H1 (cell line): Measurements from ENCODE around the gene TTK. TPM values are rescaled to one million over a fixed set of nuclear protein-coding genes. Genes with fewer than 3 reads are reported as not detected.

Experiments
- CTCF ChIA-PET: fragments of 300-600 bp; sonication (Branson Sonifier 250); formaldehyde crosslinking; loops from one replicate; lab custom pipeline; 2021; ENCODE audit not compliant: partially characterized antibody; lab: Charles Lee
- POLR2A ChIA-PET: fragments of 300-600 bp; sonication (Branson Sonifier 250); formaldehyde crosslinking; loops from one replicate; lab custom pipeline; 2021; ENCODE audit warnings: inconsistent platforms; ENCODE audit not compliant: partially characterized antibody; lab: Charles Lee
- DNase-seq, 2 experiments: peaks; one replicate each; pipeline versions ENCODE4 v3.0.0 to v3.0.0-alpha.2; 2010 to 2022; ENCODE audit warnings: low spot score in 2 of 2, low read depth in 1 of 2, mixed read lengths in 1 of 2
- FAIRE-seq: peaks from 2 replicates; lab custom pipeline; 2011; peaks lifted over from hg19 to GRCh38; lab: Jason Lieb, UNC
- H2AFZ ChIP-seq: 2 replicates; pipeline ENCODE4 v1.8.1; 2012; ENCODE audit warnings: low read length, inconsistent platforms
- H2AK5ac ChIP-seq: 2 replicates; pipeline ENCODE4 v1.6.1; 2013; ENCODE audit warnings: low read depth, low read length
- H2BK120ac ChIP-seq: replicated peaks from 2 replicates; pipeline ENCODE3; 2013; ENCODE audit warnings: low read depth, low read length, inconsistent platforms
- H2BK12ac ChIP-seq: 2 replicates; pipeline ENCODE4 v1.6.1; 2013; ENCODE audit warnings: low read depth, low read length
- H2BK15ac ChIP-seq: 2 replicates; pipeline ENCODE4 v1.6.1; 2013; ENCODE audit warnings: low read length
- H2BK20ac ChIP-seq: 2 replicates; pipeline ENCODE4 v1.6.1; 2013; ENCODE audit warnings: low read length
- H2BK5ac ChIP-seq: 2 replicates; pipeline ENCODE4 v1.6.1; 2013; ENCODE audit warnings: low read depth, low read length
- H3K14ac ChIP-seq: 2 replicates; pipeline ENCODE4 v1.6.1; 2013; ENCODE audit warnings: inconsistent platforms; ENCODE audit not compliant: insufficient read length
- H3K18ac ChIP-seq: 2 replicates; pipeline ENCODE4 v1.6.1; 2013; ENCODE audit warnings: low read length; ENCODE audit errors: extremely low read depth
- H3K23ac ChIP-seq: 2 replicates; pipeline ENCODE4 v1.6.1; 2013; ENCODE audit warnings: inconsistent platforms; ENCODE audit not compliant: insufficient read length
- H3K23me2 ChIP-seq: 2 replicates; pipeline ENCODE4 v1.6.1; 2013; ENCODE audit warnings: low read depth, low read length
- H3K27ac ChIP-seq: 2 replicates; pipeline ENCODE4 v1.6.1; 2011; ENCODE audit warnings: low read depth, low read length, inconsistent platforms
- H3K27me3 ChIP-seq, 4 experiments: replicated peaks in 1 of 4; 1 replicate in 1 of 4; 2 replicates in 3 of 4; pipeline versions ENCODE4 v1.6.1 to v1.8.1; 2011 to 2013; ENCODE audit warnings: low read length in 3 of 4, mild to moderate bottlenecking in 3 of 4, inconsistent platforms in 2 of 4, mixed read lengths in 2 of 4, moderate library complexity in 1 of 4; ENCODE audit not compliant: control insufficient read depth in 3 of 4, insufficient read depth in 3 of 4; ENCODE audit errors: extremely low read depth in 1 of 4
- H3K36me3 ChIP-seq, 4 experiments: 2 replicates each; pipeline versions ENCODE4 v1.6.1 to v1.8.1; 2011 to 2013; ENCODE audit warnings: mild to moderate bottlenecking in 4 of 4, low read length in 3 of 4, moderate library complexity in 2 of 4, control low read depth in 1 of 4, inconsistent platforms in 1 of 4; ENCODE audit not compliant: insufficient read depth in 4 of 4, control insufficient read depth in 2 of 4
- H3K4ac ChIP-seq: replicated peaks from 2 replicates; pipeline ENCODE3; 2013; ENCODE audit warnings: low read length, low read depth, mixed read lengths, inconsistent platforms; ENCODE audit not compliant: insufficient read length
- H3K4me1 ChIP-seq, 4 experiments: replicated peaks in 1 of 4; 1 replicate in 1 of 4; 2 replicates in 3 of 4; pipeline versions ENCODE4 v1.6.1 to v1.8.1; 2011 to 2013; ENCODE audit warnings: low read length in 3 of 4, inconsistent platforms in 2 of 4, mixed read lengths in 1 of 4; ENCODE audit not compliant: insufficient read depth in 4 of 4, control insufficient read depth in 3 of 4
- H3K4me2 ChIP-seq, 2 experiments: 2 replicates each; pipeline versions ENCODE4 v1.6.1 to v1.8.1; 2011 to 2013; ENCODE audit warnings: low read depth in 2 of 2, low read length in 2 of 2, control low read depth in 1 of 2, inconsistent platforms in 1 of 2, mild to moderate bottlenecking in 1 of 2; ENCODE audit not compliant: insufficient read depth in 1 of 2
- H3K4me3 ChIP-seq, 4 experiments: fragments of 200-600, 300-600 bp in 1 of 4; sonication (generic), shearing (Covaris generic), sonication (Bioruptor Twin) in 1 of 4; 2 replicates each; pipeline versions ENCODE4 v1.5.1 to v1.8.1; 2011 to 2016; ENCODE audit warnings: low read length in 4 of 4, low read depth in 3 of 4, control low read depth in 2 of 4, inconsistent platforms in 2 of 4, mild to moderate bottlenecking in 2 of 4, mixed read lengths in 1 of 4, moderate library complexity in 1 of 4; ENCODE audit not compliant: insufficient read depth in 2 of 4; ENCODE audit errors: extremely low read depth in 1 of 4
- H3K56ac ChIP-seq: replicated peaks from 2 replicates; pipeline ENCODE3; 2013; ENCODE audit warnings: low read depth, mild to moderate bottlenecking, mixed read lengths, low read length, inconsistent platforms; ENCODE audit not compliant: insufficient read length
- H3K79me1 ChIP-seq: 2 replicates; pipeline ENCODE4 v1.6.1; 2013; ENCODE audit warnings: low read depth, low read length, control low read depth
- H3K79me2 ChIP-seq, 2 experiments: 2 replicates each; pipeline versions ENCODE4 v1.6.1 to v1.8.1; 2012 to 2013; ENCODE audit warnings: low read length in 2 of 2, mild to moderate bottlenecking in 2 of 2, inconsistent platforms in 1 of 2; ENCODE audit not compliant: insufficient read depth in 2 of 2, control insufficient read depth in 1 of 2
- H3K9ac ChIP-seq, 4 experiments: replicated peaks in 1 of 4; 1 replicate in 1 of 4; 2 replicates in 3 of 4; pipeline versions ENCODE4 v1.6.1 to v1.8.1; 2011 to 2013; ENCODE audit warnings: low read depth in 3 of 4, low read length in 3 of 4, control low read depth in 2 of 4, mild to moderate bottlenecking in 2 of 4, moderate library complexity in 2 of 4, inconsistent platforms in 1 of 4; ENCODE audit errors: extremely low read depth in 1 of 4
- H3K9me3 ChIP-seq, 2 experiments: 2 replicates each; pipeline versions ENCODE4 v1.6.1 to v1.8.1; 2012 to 2013; ENCODE audit warnings: mild to moderate bottlenecking in 2 of 2, moderate library complexity in 2 of 2, control low read depth in 1 of 2, inconsistent platforms in 1 of 2, low read depth in 1 of 2, low read length in 1 of 2, mixed read lengths in 1 of 2; ENCODE audit not compliant: insufficient read depth in 2 of 2
- H4K20me1 ChIP-seq, 2 experiments: replicated peaks in 1 of 2; 2 replicates each; pipeline versions ENCODE3 to v1.8.1; 2011 to 2013; ENCODE audit warnings: inconsistent platforms in 2 of 2, low read length in 2 of 2, mild to moderate bottlenecking in 1 of 2; ENCODE audit not compliant: insufficient read depth in 2 of 2, control insufficient read depth in 1 of 2
- H4K5ac ChIP-seq: 2 replicates; pipeline ENCODE4 v1.6.1; 2013; ENCODE audit warnings: low read length, low read depth, mixed read lengths, inconsistent platforms; ENCODE audit not compliant: insufficient read length
- H4K8ac ChIP-seq: 2 replicates; pipeline ENCODE4 v1.8.0; 2013; ENCODE audit warnings: mild to moderate bottlenecking, moderate library complexity, low read length, inconsistent platforms; ENCODE audit not compliant: insufficient read depth; ENCODE audit errors: extremely low read depth
- H4K91ac ChIP-seq: replicated peaks from 2 replicates; pipeline ENCODE3; 2013; ENCODE audit warnings: low read length, mixed read lengths, inconsistent platforms; ENCODE audit not compliant: insufficient read length
- ATF3 ChIP-seq: IDR thresholded peaks from 2 replicates; pipeline ENCODE4 v1.6.1; 2011; ENCODE audit warnings: low read depth, mild to moderate bottlenecking, low read length; ENCODE audit not compliant: insufficient read depth
- BRCA1 ChIP-seq: IDR thresholded peaks from 2 replicates; pipeline ENCODE4 v1.6.1; 2012; ENCODE audit warnings: low read depth, low read length, improper control_type of control experiment
- CBX8 ChIP-seq: fragments of 300-800, 300-1000 bp; sonication (generic); IDR thresholded peaks from 2 replicates; pipeline ENCODE4 v1.7.1; 2016; ENCODE audit warnings: low read depth, low read length, borderline replicate concordance
- CHD2 ChIP-seq: IDR thresholded peaks from 2 replicates; pipeline ENCODE4 v1.6.1; 2012; ENCODE audit warnings: low read length, improper control_type of control experiment
- CTBP2 ChIP-seq: IDR thresholded peaks from 2 replicates; pipeline ENCODE4 v1.7.0; 2011; ENCODE audit warnings: borderline replicate concordance, mild to moderate bottlenecking, moderate library complexity, mixed read lengths, low read length; ENCODE audit not compliant: insufficient read depth, insufficient read length
- GTF2F1 ChIP-seq: IDR thresholded peaks from 2 replicates; pipeline ENCODE4 v1.6.1; 2012; ENCODE audit warnings: low read depth, low read length, improper control_type of control experiment, borderline replicate concordance
- JUND ChIP-seq: IDR thresholded peaks from 2 replicates; pipeline ENCODE4 v1.6.1; 2011; ENCODE audit warnings: mild to moderate bottlenecking, improper control_type of control experiment, low read length
- KDM1A ChIP-seq: fragments of 200-600, 300-600 bp; sonication (generic); IDR thresholded peaks from 2 replicates; pipeline ENCODE4 v1.7.1; 2016; ENCODE audit warnings: mild to moderate bottlenecking, low read length, borderline replicate concordance
- POLR2AphosphoS5 ChIP-seq: IDR thresholded peaks from 2 replicates; pipeline ENCODE4 v1.6.1; 2011; ENCODE audit warnings: low read depth, low read length
- RAD21 ChIP-seq, 2 experiments: IDR thresholded peaks in 1 of 2; conservative IDR thresholded peaks in 1 of 2; 2 replicates each; pipeline ENCODE4 v1.6.1; 2011; ENCODE audit warnings: low read depth in 2 of 2, low read length in 2 of 2, improper control_type of control experiment in 1 of 2, inconsistent platforms in 1 of 2, mild to moderate bottlenecking in 1 of 2, moderate library complexity in 1 of 2
- SP1 ChIP-seq: IDR thresholded peaks from 2 replicates; pipeline ENCODE4 v1.6.1; 2011; ENCODE audit warnings: low read depth, low read length
- TAF1 ChIP-seq: IDR thresholded peaks from 2 replicates; pipeline ENCODE4 v1.6.1; 2011; ENCODE audit warnings: mild to moderate bottlenecking, low read depth, low read length
- polyA plus RNA-seq, 7 experiments: library from polyadenylated mRNA; depleted of rRNA in 3 of 7; stranded (reverse) in 5 of 7; unstranded in 2 of 7; fragments of >200 nt in 5 of 7; fragments of 200-250 nt in 2 of 7; gene quantifications; 1 replicate in 5 of 7; 2 replicates in 1 of 7; 4 replicates in 1 of 7; pipeline versions ENCODE4 v1.2.1 to v1.2.3, GENCODE V29; 2011 to 2013; ENCODE audit warnings: missing spikeins in 2 of 7, mixed read lengths in 2 of 7
- total RNA-seq: library from RNA; stranded (reverse); fragmentation: NEBNext Ultra II Directional; extraction: Animal tissue kit (Norgen Biotek cat#: 25700); gene quantifications from 2 replicates; pipeline ENCODE4 v1.2.1, GENCODE V29; 2021

The TTK gene
- total and polyA plus RNA-seq, 2 of the 8 experiments (the other 6 are each of a cell fraction or from before 2014, with no cell fraction given), result 11.9 to 63.2 TPM

- ChIA-PET POLR2A (no interaction called here), CTCF (interaction anchor here (0.7 to 2.4 kb wide), 5 partner anchors 10 to 1919 kb away, joined by 3 to 15 read pairs (median 4); no protein-coding TSS in a partner anchor)
- TF ChIP-seq GTF2F1 (no peak), BRCA1 (no peak), CHD2 (no peak), KDM1A (no peak), JUND (no peak), SP1 (no peak), TAF1 (no peak), POLR2AphosphoS5 (no peak), CTBP2 (no peak), RAD21 (IDR thresholded peaks at IDR 0.05 in 1 of 2, conservative IDR thresholded peaks at IDR 0.05 in 1 of 2; ENCODE audit: low read depth in 2 of 2, low read length in 2 of 2) (no peak), CBX8 (no peak), ATF3 (no peak)
- no peak overlapping the region for H2BK5ac ChIP-seq
- H2AFZ ChIP-seq, result no peak overlapping the region
- no peak overlapping the region for H3K4me2 ChIP-seq
- H3K4me1 ChIP-seq, result no peaks in the 10 kb centered on the region
- no peak overlapping the region for H3K4me3 ChIP-seq
- H3K27ac ChIP-seq, result no peak overlapping the region
- H3K4ac ChIP-seq, result no peak overlapping the region
- H3K9ac ChIP-seq, result no peak overlapping the region
- H3K36me3 ChIP-seq, result no peaks in the 10 kb centered on the region
- no peaks in the 10 kb centered on the region for H3K79me1 ChIP-seq
- no peaks in the 10 kb centered on the region for H3K27me3 ChIP-seq
- H4K8ac ChIP-seq, result no peak overlapping the region
- H4K5ac ChIP-seq, result no peak overlapping the region
- no peaks in the 10 kb centered on the region for H3K79me2 ChIP-seq
- no peak overlapping the region for H2AK5ac ChIP-seq
- H3K18ac ChIP-seq, result no peak overlapping the region
- H2BK12ac ChIP-seq, result no peak overlapping the region
- no peak overlapping the region for H3K23ac ChIP-seq
- H4K91ac ChIP-seq, result no peak overlapping the region
- H2BK15ac ChIP-seq, result no peak overlapping the region
- H3K9me3 ChIP-seq, result no peaks in the 10 kb centered on the region
- H4K20me1 ChIP-seq, result no peaks in the 10 kb centered on the region
- H2BK120ac ChIP-seq, result no peak overlapping the region
- no peaks in the 10 kb centered on the region; the same call in 1 of the 2 replicates for H3K23me2 ChIP-seq
- H2BK20ac ChIP-seq, result no peak overlapping the region
- DNase-seq, result no peak
- no peak for FAIRE-seq
- no peak overlapping the region for H3K14ac ChIP-seq
- no peak overlapping the region for H3K56ac ChIP-seq
Observed at GRCh38 chr6:80091506-80091905, 87.1 kb downstream of the TTK start.
